Pancreas (tissue), 10 donors: ENCODE results near the gene TLR1. TPM values are rescaled to one million over a fixed set of nuclear protein-coding genes. Genes with fewer than 3 reads are reported as not detected.
A peak's percentile ranks its signal among the peaks of the same experiment; 100 is the strongest.

Experiments used
- ATAC-seq, 4 donors: fragments of 200-7000 bp; cut with Tn5 transposase; one replicate each; pipeline versions ENCODE4 v1.8.0 to v1.9.1; 2020; ENCODE audit warnings: mild to moderate bottlenecking in 4 of 4, moderate library complexity in 4 of 4
- DNase-seq, 6 donors: peaks; one replicate each; pipeline ENCODE4 v3.0.0-alpha.2; 2020
- FAIRE-seq: peaks from 2 replicates; lab custom pipeline; 2012; peaks lifted over from hg19 to GRCh38; lab: Jason Lieb, UNC
- H3K27ac ChIP-seq, 4 donors: fragments of 200-600 bp; sonication (generic); 1 replicate in 3 of 4; 2 replicates in 1 of 4; pipeline versions ENCODE4 v1.5.0 to v1.8.0; 2020
- H3K27me3 ChIP-seq, 4 donors: fragments of 200-600 bp; one replicate each; pipeline ENCODE4 v1.8.0; 2021
- H3K36me3 ChIP-seq, 3 donors: fragments of 200-600 bp; sonication (generic) in 1 of 3; one replicate each; pipeline versions ENCODE4 v1.5.0 to v1.8.0; 2020 to 2021
- H3K4me1 ChIP-seq, 3 donors: fragments of 200-600 bp; one replicate each; pipeline ENCODE4 v1.8.0; 2021
- H3K4me3 ChIP-seq, 4 donors: fragments of 200-600 bp; sonication (generic) in 2 of 4; one replicate each; pipeline versions ENCODE4 v1.5.0 to v1.8.0; 2020 to 2021
- H3K9me3 ChIP-seq, 4 donors: fragments of 200-600 bp; one replicate each; pipeline ENCODE4 v1.8.0; 2021
- WGBS, 2 donors: extraction: QIAGEN DNeasy Blood & Tissue Kit; methylation state at CpG; one replicate each; pipeline ENCODE4 v1.1.7; 2013; 5-methylcytosine and 5-hydroxymethylcytosine counted together
- intact Hi-C, 3 donors: fragments of 100-400 bp; cut with DNase I; formaldehyde crosslinking; loops; one replicate each; pipeline versions ENCODE4 v1.11.1 to v1.14.2; 2022
- polyA plus RNA-seq, 2 donors: library from polyadenylated mRNA; stranded (reverse); fragments of 200-250 nt; gene quantifications; one replicate each; pipeline ENCODE4 v1.2.3, GENCODE V29; 2013
- total RNA-seq, 6 donors: library from RNA; stranded (reverse); fragmentation: NEBNext Ultra II Directional in 4 of 6; extraction: Animal tissue kit (Norgen Biotek cat#: 25700) in 4 of 6; gene quantifications; one replicate each; pipeline versions ENCODE4 v1.2.1 to v1.2.4, GENCODE V29; 2021 to 2023
- TF ChIP-seq, protein P1 (sequence below), 4 donors: fragments of 200-600 bp; sonication (generic) in 3 of 4; IDR thresholded peaks; one replicate each; pipeline versions ENCODE4 v1.5.0 to v1.8.0; 2021; ENCODE audit warnings: antibody characterized with exemption in 4 of 4
- donor health status: healthy with polysubstance abuse.
- donor health status: DM: no; HTN: no; CAD: no; lungs with moderate emphysema.
- donor health status: DM: no; HTN: no; CAD: no.
- donor health status: control.
- donor health status: control.
- donor health status: Bipolar disorder and iron deficiency.
- donor health status: DM: yes; HTN: yes; CAD: no.
- donor health status: DM: no; HTN: no; CAD: no.
- donor health status: DM: no; HTN: no; CAD: no.
- donor health status: DM: yes; HTN: yes; CAD: no.

TLR1 gene
- total and polyA plus RNA-seq, 8 donors: 1.3 to 25.3 (median 6.1) TPM

DNA sequence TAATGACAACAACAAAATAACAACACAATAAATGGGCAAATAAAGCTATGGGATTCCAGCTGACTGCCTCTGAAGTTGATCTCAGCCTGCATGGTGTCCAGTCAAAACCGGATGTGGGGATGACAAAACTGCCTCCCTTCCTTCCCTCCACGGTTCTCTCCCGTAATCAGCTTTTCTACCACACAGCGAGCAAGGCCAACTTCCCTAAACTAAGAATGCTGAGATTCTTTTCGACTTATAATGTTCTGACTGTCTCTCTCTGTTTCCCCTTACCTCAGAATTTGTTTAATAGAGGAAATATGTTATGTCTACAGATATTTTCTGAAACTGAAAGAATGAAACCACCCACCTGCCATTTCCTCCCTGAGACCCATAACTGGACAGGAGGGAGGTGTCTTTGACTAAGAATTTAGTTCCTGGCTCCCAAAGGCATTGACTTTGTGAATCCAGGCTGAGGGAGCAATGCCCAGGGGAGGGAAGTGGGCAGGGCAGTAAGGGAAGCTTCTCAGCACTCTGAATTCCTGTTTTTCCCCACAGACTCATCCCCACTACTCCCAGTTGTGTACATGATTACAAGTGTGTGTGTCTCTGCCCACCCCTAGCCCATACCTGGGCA lies 1.0 kb upstream of the TLR1 start:
- intact Hi-C loops: loop anchor here in 1 of 3 donors (10.0 kb wide), 1 partner anchor 51 kb away; no protein-coding TSS in a partner anchor
- ATAC-seq (peak in 3 of 4 donors; percentile 53 to 71 (median 59)), DNase-seq (no peak), FAIRE-seq (no peak)
- no peak overlapping the region for H3K4me3 ChIP-seq
- H3K27me3 ChIP-seq: no peaks in the 10 kb centered on the region
- H3K27ac ChIP-seq: peak overlapping the region in 2 of 4 donors; percentile 57 to 82
- WGBS, 2 donors: 53 to 63% methylated on average over 5 of the region's 5 CpGs
- H3K4me1 ChIP-seq: peaks cover 0 to 8% (median 0%) of the 10 kb centered on the region in 3 donors
- TF ChIP-seq, protein P1, sequence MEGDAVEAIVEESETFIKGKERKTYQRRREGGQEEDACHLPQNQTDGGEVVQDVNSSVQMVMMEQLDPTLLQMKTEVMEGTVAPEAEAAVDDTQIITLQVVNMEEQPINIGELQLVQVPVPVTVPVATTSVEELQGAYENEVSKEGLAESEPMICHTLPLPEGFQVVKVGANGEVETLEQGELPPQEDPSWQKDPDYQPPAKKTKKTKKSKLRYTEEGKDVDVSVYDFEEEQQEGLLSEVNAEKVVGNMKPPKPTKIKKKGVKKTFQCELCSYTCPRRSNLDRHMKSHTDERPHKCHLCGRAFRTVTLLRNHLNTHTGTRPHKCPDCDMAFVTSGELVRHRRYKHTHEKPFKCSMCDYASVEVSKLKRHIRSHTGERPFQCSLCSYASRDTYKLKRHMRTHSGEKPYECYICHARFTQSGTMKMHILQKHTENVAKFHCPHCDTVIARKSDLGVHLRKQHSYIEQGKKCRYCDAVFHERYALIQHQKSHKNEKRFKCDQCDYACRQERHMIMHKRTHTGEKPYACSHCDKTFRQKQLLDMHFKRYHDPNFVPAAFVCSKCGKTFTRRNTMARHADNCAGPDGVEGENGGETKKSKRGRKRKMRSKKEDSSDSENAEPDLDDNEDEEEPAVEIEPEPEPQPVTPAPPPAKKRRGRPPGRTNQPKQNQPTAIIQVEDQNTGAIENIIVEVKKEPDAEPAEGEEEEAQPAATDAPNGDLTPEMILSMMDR (IDR thresholded peaks at IDR 0.05): no peak
- no peaks in the 10 kb centered on the region for H3K9me3 ChIP-seq
- H3K36me3 ChIP-seq: no peaks in the 10 kb centered on the region

DNA sequence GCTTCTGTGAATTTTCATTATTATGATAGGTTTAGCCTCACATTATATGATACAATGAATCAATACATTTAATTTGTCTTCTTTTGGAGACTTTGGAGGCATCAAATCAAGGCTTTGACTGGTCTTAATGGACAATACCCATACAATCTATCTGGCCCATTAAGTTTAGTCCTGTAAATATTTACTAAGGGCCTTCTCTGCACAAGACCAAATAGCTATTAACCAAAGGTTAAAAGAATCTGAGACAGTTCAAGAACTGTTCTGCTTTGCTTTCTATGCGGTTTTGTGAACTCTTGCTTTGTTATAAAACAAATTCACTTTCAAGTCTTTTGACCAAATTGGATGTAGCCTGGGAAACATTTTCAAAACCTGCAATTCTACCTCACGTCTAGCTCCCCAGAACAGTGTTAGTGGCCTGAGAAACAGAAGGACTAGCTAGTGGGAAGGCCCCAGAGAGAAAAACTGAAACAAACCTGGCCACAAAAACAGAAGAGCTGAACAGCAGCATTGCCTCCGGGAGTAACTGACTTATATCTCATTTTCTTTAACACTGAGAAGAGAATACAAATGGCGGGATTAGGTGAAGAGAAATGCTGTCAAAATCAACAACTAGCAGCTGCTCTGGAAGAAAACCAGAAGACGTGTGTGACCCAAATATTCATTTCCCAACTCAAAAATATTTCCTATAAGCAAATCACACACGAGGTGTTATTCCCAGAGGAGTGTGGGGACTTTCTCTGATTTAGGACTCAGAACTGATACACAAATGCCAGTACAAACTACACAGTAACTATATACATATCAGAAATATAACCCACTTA lies 548 bp downstream of the TLR1 start:
- no peaks in the 10 kb centered on the region for H3K27me3 ChIP-seq
- peak overlapping the region; percentile 29 to 82 (median 64) for H3K27ac ChIP-seq
- DNase-seq (no peak), ATAC-seq (peak; percentile 38 to 72 (median 68)), FAIRE-seq (peak; percentile 32)
- peak overlapping the region; percentile 5 to 43 (median 30) for H3K4me3 ChIP-seq
- H3K9me3 ChIP-seq: no peaks in the 10 kb centered on the region
- H3K36me3 ChIP-seq: no peaks in the 10 kb centered on the region
- TF ChIP-seq, protein P1 (IDR thresholded peaks at IDR 0.05): no peak
- WGBS, 2 donors: 6 to 9% methylated on average over 6 of the region's 6 CpGs
- intact Hi-C loops: loop anchor here in 1 of 3 donors (10.0 kb wide), 1 partner anchor 49 kb away; no protein-coding TSS in a partner anchor
- peaks cover 0 to 8% (median 0%) of the 10 kb centered on the region in 3 donors for H3K4me1 ChIP-seq

DNA sequence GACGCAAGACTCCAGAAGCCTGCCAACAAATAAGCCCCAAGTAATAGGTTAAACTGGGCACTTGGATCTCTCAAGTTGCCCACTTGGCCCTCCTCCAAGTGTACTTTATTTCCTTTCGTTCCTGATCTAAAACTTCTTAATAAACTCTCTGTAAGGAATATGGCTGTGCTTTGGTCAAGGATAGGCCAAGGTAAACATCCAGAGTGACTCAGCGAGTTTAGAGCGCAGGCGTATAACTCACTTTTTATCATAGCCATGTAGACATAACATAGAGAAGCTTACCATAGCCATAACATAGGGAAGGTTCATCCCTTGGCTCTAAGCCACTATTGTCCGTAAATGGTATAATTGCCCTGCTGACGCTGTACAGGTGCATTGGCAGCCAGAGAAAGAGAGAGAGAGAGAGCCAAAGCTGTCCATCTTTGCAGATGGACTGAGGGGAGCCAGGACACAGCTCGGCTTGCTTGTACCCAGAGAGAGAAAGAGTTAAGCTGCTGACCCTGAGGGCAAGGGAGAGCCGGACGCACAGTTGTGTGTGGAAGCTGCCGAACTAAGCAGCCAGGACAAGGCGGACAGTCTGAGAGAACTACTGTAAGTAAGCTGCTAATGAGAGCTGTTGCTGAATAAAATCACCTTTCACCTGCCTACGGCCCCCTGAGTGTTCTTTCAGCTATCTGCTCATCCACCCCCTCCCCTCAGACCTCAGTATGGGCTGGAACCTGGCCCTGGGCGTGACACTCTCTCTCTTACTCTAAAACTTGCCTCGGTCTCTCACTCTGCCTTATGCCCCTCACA lies 1.8 kb downstream of the TLR1 start:
- peaks cover 0 to 8% (median 0%) of the 10 kb centered on the region in 3 donors for H3K4me1 ChIP-seq
- peak overlapping the region in 1 of 4 donors; percentile 43 for H3K4me3 ChIP-seq
- no peak overlapping the region for H3K27ac ChIP-seq
- ATAC-seq (no peak), FAIRE-seq (no peak), DNase-seq (no peak)
- H3K9me3 ChIP-seq: no peaks in the 10 kb centered on the region
- peaks cover 0 to 5% (median 0%) of the 10 kb centered on the region in 3 donors for H3K36me3 ChIP-seq
- intact Hi-C loops: loop anchor here in 1 of 3 donors (10.0 kb wide), 1 partner anchor 48 kb away; no protein-coding TSS in a partner anchor
- 90 to 93% methylated on average over 15 of the region's 15 CpGs for WGBS, 2 donors
- no peaks in the 10 kb centered on the region for H3K27me3 ChIP-seq
- TF ChIP-seq, protein P1 (IDR thresholded peaks at IDR 0.05): no peak

DNA sequence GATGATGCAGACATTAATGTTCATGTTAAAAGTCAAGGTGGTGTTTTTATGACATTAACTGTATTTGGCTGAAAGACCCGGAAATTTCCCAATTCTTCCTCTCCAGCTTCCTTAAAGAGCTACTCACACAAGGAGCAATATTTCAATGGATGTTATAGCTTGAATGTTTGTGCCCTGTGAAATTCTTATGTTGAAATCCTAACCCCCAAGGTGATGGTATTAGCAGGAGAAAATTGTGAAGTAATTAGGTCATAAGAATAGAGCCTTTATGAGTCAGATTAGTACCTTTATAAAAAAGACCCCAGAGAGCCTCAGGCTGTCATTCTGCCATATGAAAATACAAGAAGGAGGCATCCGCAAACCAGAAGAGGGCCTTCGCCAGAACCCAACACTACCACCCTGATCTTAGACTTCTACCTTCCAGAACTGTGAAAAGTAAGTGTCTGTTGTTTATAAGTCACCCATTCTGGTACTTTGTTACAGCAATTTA lies 3.6 kb downstream of the TLR1 start:
- TF ChIP-seq, protein P1 (IDR thresholded peaks at IDR 0.05): no peak
- Histone ChIP-seq H3K27me3 (no peaks in the 10 kb centered on the region), H3K27ac (no peak overlapping the region), H3K4me3 (no peak overlapping the region), H3K36me3 (peaks cover 0 to 10% (median 0%) of the 10 kb centered on the region in 3 donors), H3K9me3 (no peaks in the 10 kb centered on the region), H3K4me1 (peaks cover 0 to 8% (median 0%) of the 10 kb centered on the region in 3 donors)
- 95 to 96% methylated on average over 3 of the region's 3 CpGs for WGBS, 2 donors
- DNase-seq: no peak
- no peak for FAIRE-seq
- ATAC-seq: no peak
- intact Hi-C loops: loop anchor here in 1 of 3 donors (10.0 kb wide), 1 partner anchor 46 kb away; no protein-coding TSS in a partner anchor
